Measurements from ENCODE around the gene RNF183. TPM values are rescaled to one million over a fixed set of nuclear protein-coding genes. Genes with fewer than 3 reads are reported as not detected.
"Not testable (repeated sequence)": the region's sequence is repeated elsewhere in the genome, so short reads cannot be mapped to it uniquely, and the experiment has no call there.

RNF183 gene
- total RNA-seq, 1 experiment from 2014 or later = not detected

DNA sequence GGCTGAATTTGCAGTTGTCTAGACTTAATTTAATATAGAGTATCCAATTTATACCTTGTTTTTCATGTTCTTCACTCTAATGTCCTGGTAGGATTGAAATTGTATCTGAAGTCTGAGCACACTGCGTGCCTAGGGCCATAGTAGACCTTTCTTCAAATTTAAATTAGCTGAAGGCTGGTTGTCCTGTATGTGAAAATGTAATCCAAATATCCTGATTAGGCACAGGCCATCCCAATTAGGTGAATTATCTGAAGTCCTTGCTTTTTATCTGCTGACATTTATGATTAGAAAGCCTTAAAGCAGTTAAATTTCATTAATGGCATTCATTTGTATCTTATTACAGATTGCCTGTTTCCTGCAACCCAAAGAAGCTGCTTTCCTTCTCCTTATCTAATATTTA is 48.2 kb downstream of the RNF183 start:
- H3K4me3 ChIP-seq (ENCODE audit: low read depth in 2 of 2, low read length in 2 of 2) = no peak overlapping the region
- H3K4me1 ChIP-seq (ENCODE audit: control insufficient read depth, insufficient read depth, low read length) = no peaks in the 10 kb centered on the region
- POLR2A ChIA-PET = no interaction called here
- no peaks in the 10 kb centered on the region for H3K9me3 ChIP-seq (ENCODE audit: control insufficient read depth, insufficient read depth, low read depth, low read length)
- BruUV-seq (replicated peaks) = no TSS peak
- H3K36me3 ChIP-seq (ENCODE audit: control insufficient read depth, insufficient read depth, low read length) = no peaks in the 10 kb centered on the region; the same call in 1 of the 2 replicates
- in situ Hi-C loops (cut with HindIII; ENCODE audit: low pct_unique_long_range_greater_than_20kb, low sequenced_read_pairs) (no loop called here), intact Hi-C loops (cut with micrococcal nuclease; ENCODE audit: unreplicated experiment) (no loop called here)
- ATAC-seq = no peak
- DNase-seq (ENCODE audit: low read depth, low spot score) = no peak
- TF ChIP-seq, protein P1, sequence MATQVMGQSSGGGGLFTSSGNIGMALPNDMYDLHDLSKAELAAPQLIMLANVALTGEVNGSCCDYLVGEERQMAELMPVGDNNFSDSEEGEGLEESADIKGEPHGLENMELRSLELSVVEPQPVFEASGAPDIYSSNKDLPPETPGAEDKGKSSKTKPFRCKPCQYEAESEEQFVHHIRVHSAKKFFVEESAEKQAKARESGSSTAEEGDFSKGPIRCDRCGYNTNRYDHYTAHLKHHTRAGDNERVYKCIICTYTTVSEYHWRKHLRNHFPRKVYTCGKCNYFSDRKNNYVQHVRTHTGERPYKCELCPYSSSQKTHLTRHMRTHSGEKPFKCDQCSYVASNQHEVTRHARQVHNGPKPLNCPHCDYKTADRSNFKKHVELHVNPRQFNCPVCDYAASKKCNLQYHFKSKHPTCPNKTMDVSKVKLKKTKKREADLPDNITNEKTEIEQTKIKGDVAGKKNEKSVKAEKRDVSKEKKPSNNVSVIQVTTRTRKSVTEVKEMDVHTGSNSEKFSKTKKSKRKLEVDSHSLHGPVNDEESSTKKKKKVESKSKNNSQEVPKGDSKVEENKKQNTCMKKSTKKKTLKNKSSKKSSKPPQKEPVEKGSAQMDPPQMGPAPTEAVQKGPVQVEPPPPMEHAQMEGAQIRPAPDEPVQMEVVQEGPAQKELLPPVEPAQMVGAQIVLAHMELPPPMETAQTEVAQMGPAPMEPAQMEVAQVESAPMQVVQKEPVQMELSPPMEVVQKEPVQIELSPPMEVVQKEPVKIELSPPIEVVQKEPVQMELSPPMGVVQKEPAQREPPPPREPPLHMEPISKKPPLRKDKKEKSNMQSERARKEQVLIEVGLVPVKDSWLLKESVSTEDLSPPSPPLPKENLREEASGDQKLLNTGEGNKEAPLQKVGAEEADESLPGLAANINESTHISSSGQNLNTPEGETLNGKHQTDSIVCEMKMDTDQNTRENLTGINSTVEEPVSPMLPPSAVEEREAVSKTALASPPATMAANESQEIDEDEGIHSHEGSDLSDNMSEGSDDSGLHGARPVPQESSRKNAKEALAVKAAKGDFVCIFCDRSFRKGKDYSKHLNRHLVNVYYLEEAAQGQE (IDR thresholded peaks at IDR 0.05; ENCODE audit: insufficient read depth in 1 of 2, low read depth in 2 of 2, low read length in 1 of 2) = no peak
- TF ChIP-seq POLR2AphosphoS5 (IDR thresholded peaks at IDR 0.05; ENCODE audit: low read depth, low read length) (no peak), TCF7L2 (IDR thresholded peaks at IDR 0.05; ENCODE audit: low read depth, low read length) (no peak), CTCF (IDR thresholded peaks at IDR 0.05) (no peak), SIN3A (IDR thresholded peaks at IDR 0.05; ENCODE audit: borderline replicate concordance, insufficient read depth, low read depth, low read length) (no peak)
- no peak overlapping the region for H3K27ac ChIP-seq (ENCODE audit: low read length)
- CTCF ChIA-PET = no interaction called here
- no peaks in the 10 kb centered on the region for H3K27me3 ChIP-seq (ENCODE audit: control insufficient read depth, insufficient read depth, low read length)

DNA sequence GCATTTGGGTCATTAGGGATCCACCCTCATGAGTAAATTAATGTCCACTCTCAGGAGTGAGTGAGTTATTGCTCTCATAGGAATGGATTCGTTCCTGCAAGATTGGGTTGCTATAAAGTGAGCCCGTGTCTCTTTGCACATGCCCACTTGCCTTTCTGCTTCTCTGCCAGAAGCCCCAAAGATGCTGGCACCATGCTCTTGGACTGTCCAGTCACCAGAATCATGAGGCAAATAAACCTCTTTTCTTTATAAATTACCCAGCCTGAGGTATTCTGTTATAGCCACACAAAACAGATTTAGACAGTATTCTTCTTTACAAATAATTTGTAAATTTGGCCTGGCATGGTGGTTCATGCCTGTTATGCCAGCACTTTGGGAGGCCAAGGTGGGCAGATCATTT is 52.4 kb downstream of the RNF183 start:
- Histone ChIP-seq H3K27me3 (ENCODE audit: control insufficient read depth, insufficient read depth, low read length) (no peaks in the 10 kb centered on the region), H3K36me3 (ENCODE audit: control insufficient read depth, insufficient read depth, low read length) (no peaks in the 10 kb centered on the region), H3K27ac (ENCODE audit: low read length) (no peak overlapping the region), H3K4me3 (ENCODE audit: low read depth in 2 of 2, low read length in 2 of 2) (no peak overlapping the region), H3K4me1 (ENCODE audit: control insufficient read depth, insufficient read depth, low read length) (no peaks in the 10 kb centered on the region), H3K9me3 (ENCODE audit: control insufficient read depth, insufficient read depth, low read depth, low read length) (no peaks in the 10 kb centered on the region)
- no TSS peak for BruUV-seq (replicated peaks)
- in situ Hi-C loops (cut with HindIII; ENCODE audit: low pct_unique_long_range_greater_than_20kb, low sequenced_read_pairs) = no loop called here
- DNase-seq (ENCODE audit: low read depth, low spot score) (no peak), ATAC-seq (no peak)
- CTCF ChIA-PET = no interaction called here
- intact Hi-C loops (cut with micrococcal nuclease; ENCODE audit: unreplicated experiment) = no loop called here
- TF ChIP-seq TCF7L2 (IDR thresholded peaks at IDR 0.05; ENCODE audit: low read depth, low read length) = no peak
- TF ChIP-seq CTCF (IDR thresholded peaks at IDR 0.05) = no peak
- no peak for TF ChIP-seq SIN3A (IDR thresholded peaks at IDR 0.05; ENCODE audit: borderline replicate concordance, insufficient read depth, low read depth, low read length)
- POLR2A ChIA-PET = no interaction called here

- POLR2A ChIA-PET; H3K4me1 ChIP-seq (ENCODE audit: control insufficient read depth, insufficient read depth, low read length); ATAC-seq; H3K4me3 ChIP-seq (ENCODE audit: low read depth in 2 of 2, low read length in 2 of 2); BruUV-seq (replicated peaks); DNase-seq (ENCODE audit: low read depth, low spot score); H3K27me3 ChIP-seq (ENCODE audit: control insufficient read depth, insufficient read depth, low read length); H3K36me3 ChIP-seq (ENCODE audit: control insufficient read depth, insufficient read depth, low read length); H3K9me3 ChIP-seq (ENCODE audit: control insufficient read depth, insufficient read depth, low read depth, low read length); intact Hi-C loops (cut with micrococcal nuclease; ENCODE audit: unreplicated experiment); CTCF ChIA-PET; H3K27ac ChIP-seq (ENCODE audit: low read length); in situ Hi-C loops (cut with HindIII; ENCODE audit: low pct_unique_long_range_greater_than_20kb, low sequenced_read_pairs): not testable (repeated sequence)
Observed at GRCh38 chr9:113249661-113250060, 53.5 kb downstream of the RNF183 start.
